Type B pancreatic cell (in vitro differentiated cells): ENCODE results near the gene HMOX1. TPM values are rescaled to one million over a fixed set of nuclear protein-coding genes. Genes with fewer than 3 reads are reported as not detected.

Experiments
- DNase-seq: peaks from one replicate; pipeline ENCODE4 v3.0.0; 2021; ENCODE audit warnings: mixed read lengths; ENCODE audit not compliant: unreplicated experiment; ENCODE audit errors: extremely low spot score
- H3K27ac Mint-ChIP-seq: 2 replicates; pipeline ENCODE4 v1.8.0; 2021; ENCODE audit warnings: mild to moderate bottlenecking, mixed read lengths
- H3K27me3 Mint-ChIP-seq: 2 replicates; pipeline ENCODE4 v1.8.0; 2021; ENCODE audit warnings: mixed read lengths
- H3K36me3 Mint-ChIP-seq: 2 replicates; pipeline ENCODE4 v1.8.0; 2021; ENCODE audit warnings: mixed read lengths
- H3K4me1 Mint-ChIP-seq: one replicate; pipeline ENCODE4 v1.8.0; 2021; ENCODE audit warnings: mixed read lengths; ENCODE audit not compliant: unreplicated experiment
- H3K4me3 Mint-ChIP-seq: 2 replicates; pipeline ENCODE4 v1.8.0; 2021; ENCODE audit warnings: mild to moderate bottlenecking, mixed read lengths
- H3K9me3 Mint-ChIP-seq: 2 replicates; pipeline ENCODE4 v1.8.0; 2021; ENCODE audit warnings: mixed read lengths
- total RNA-seq: library from RNA; stranded (reverse); gene quantifications from 2 replicates; pipeline ENCODE4 v1.2.1, GENCODE V29; 2021; ENCODE audit warnings: low replicate concordance
- TF ChIP-seq, protein P1 (sequence below): fragments of 200-600 bp; sonication (generic); conservative IDR thresholded peaks from 2 replicates; pipeline ENCODE4 v1.5.0; 2021; ENCODE audit warnings: antibody characterized with exemption, mild to moderate bottlenecking

HMOX1 gene
- total RNA-seq, 1 donor from 2014 or later = 4.1 TPM

DNA sequence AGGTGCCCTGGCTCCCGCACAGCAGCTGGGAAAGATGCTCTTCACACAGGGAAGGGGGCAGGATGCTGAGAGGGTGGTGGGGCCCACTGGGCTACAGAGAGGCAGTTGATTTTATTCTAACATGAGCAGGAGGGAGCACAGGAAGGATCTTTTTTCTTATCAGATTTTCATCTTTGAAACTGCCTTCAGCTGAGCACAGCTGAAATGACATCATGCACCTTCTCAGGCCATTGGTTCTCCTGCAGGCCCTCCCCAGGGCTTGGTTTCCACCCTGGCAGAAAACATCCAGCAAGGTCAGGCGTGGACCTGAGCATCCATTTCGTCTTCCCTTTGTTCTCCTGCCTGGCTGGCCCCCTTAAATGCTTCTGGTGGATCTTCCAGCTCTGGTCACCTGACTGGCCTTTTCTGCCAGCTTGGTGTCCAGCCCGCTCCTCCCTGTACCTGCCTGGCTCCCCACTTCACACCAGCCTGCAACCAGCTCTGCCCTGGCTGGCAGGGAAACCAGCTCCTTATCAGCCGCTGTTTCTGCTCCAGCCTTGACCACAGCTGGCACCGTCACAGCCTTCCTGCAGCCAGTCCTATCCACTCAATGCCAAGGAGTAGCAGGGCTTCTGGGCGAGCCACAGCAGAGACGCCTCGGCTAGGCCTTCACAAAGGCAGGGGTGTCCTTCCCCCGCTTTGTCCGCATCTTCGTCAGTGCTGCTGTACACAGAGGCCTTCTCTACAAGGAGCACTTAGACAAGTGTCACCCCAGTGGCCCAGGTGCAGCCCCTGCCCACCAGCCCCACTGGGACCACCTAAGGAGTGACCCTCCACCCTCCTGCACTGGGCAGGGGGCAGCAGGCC, 44.7 kb upstream of the HMOX1 start:
- H3K36me3 Mint-ChIP-seq = peaks cover 9% of the 10 kb centered on the region
- TF ChIP-seq, protein P1, sequence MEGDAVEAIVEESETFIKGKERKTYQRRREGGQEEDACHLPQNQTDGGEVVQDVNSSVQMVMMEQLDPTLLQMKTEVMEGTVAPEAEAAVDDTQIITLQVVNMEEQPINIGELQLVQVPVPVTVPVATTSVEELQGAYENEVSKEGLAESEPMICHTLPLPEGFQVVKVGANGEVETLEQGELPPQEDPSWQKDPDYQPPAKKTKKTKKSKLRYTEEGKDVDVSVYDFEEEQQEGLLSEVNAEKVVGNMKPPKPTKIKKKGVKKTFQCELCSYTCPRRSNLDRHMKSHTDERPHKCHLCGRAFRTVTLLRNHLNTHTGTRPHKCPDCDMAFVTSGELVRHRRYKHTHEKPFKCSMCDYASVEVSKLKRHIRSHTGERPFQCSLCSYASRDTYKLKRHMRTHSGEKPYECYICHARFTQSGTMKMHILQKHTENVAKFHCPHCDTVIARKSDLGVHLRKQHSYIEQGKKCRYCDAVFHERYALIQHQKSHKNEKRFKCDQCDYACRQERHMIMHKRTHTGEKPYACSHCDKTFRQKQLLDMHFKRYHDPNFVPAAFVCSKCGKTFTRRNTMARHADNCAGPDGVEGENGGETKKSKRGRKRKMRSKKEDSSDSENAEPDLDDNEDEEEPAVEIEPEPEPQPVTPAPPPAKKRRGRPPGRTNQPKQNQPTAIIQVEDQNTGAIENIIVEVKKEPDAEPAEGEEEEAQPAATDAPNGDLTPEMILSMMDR = no peak
- no peak overlapping the region for H3K4me3 Mint-ChIP-seq
- H3K9me3 Mint-ChIP-seq = no peaks in the 10 kb centered on the region
- peaks cover 5% of the 10 kb centered on the region for H3K4me1 Mint-ChIP-seq
- no peaks in the 10 kb centered on the region for H3K27me3 Mint-ChIP-seq
- DNase-seq = no peak
- no peak overlapping the region for H3K27ac Mint-ChIP-seq

DNA sequence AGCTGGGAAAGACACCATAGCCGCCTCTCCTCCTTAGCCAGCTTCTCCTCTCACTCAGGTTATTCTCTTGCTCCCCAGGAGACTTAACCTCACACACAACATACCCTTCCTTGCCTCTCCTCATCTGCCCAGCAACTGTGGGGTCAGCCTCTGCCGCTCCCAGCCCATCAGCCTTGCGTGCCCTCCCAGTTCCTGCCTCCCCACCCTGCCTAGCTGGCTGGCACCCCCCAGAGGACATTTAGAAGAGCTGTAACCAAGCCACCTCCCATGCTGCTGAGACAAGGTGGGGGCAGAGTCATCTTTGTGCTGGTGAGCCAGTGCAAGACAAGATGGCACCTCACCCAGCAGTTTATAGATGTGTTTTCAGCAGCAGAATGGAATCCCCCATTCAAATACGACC, 43.0 kb upstream of the HMOX1 start:
- TF ChIP-seq, protein P1 = no peak

DNA sequence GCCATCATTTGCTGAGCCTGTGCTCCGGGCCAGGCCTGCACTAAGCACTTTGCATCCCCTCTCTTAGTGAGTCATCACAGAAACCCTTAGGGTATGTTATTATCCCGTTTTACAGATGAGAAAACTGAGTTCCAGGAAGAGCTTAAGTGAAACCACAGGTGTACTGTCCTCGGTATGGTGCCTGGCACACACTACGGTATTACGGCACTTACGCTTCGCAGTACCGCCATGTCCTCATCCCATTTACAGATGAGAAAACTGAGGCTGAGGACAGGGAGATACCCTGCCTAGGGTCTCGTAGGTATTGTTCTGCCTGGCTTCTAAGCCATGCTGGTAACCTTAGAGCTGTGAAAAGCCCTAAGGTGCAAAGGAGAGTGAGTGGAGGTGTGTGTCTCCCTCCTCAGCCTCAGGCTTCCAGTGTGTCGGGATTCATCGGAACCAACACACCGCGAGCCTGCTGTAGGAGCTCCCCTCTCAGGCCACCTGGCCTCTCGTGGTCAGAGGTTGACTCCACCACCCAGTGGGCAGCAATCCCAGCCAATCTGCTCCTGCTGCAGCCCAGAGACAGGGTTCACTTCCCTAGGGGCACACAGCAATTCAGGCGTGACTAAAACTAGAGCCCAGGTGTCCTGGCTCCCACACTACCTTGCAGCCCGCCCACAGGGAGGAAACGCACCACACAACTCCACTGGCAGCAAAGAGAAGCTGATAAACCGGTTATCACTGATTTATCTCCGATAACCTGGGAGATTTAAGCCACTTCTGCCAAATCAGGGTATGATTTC, 39.6 kb upstream of the HMOX1 start:
- H3K9me3 Mint-ChIP-seq = no peaks in the 10 kb centered on the region

More for the DNA sequence above, 43.0 kb upstream of the HMOX1 start:
- Mint-ChIP-seq H3K36me3 (peaks cover 9% of the 10 kb centered on the region), H3K9me3 (no peaks in the 10 kb centered on the region), H3K27me3 (no peaks in the 10 kb centered on the region), H3K27ac (no peak overlapping the region), H3K4me3 (no peak overlapping the region), H3K4me1 (peaks cover 5% of the 10 kb centered on the region)
- no peak for DNase-seq

DNA sequence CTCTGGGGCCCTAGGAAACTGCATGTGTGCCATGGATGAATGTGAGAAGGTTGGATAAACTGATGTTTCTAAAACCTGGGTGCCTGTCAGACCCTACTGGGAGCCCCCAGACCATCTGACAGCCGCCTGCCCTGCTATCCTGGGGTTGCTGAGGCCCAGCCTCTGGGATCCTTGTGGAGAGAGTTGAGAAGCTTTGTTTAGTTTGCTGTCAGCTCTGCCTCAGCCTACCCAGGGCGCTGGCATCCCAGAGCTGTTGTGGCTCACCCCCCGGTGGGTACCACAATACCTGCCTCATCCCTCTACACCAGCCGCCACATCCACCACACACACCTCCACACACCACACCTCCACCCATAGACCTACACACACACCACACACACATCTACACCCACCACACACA, 38.5 kb upstream of the HMOX1 start:
- peaks cover 9% of the 10 kb centered on the region for H3K36me3 Mint-ChIP-seq

More for the DNA sequence above, 39.6 kb upstream of the HMOX1 start:
- no peak for DNase-seq
- H3K27me3 Mint-ChIP-seq = no peaks in the 10 kb centered on the region
- H3K4me1 Mint-ChIP-seq = no peaks in the 10 kb centered on the region
- peaks cover 9% of the 10 kb centered on the region for H3K36me3 Mint-ChIP-seq
- no peak overlapping the region for H3K27ac Mint-ChIP-seq
- no peak overlapping the region for H3K4me3 Mint-ChIP-seq
- TF ChIP-seq, protein P1 = no peak

More for the DNA sequence above, 38.5 kb upstream of the HMOX1 start:
- Mint-ChIP-seq H3K27ac (no peak overlapping the region), H3K27me3 (no peaks in the 10 kb centered on the region), H3K9me3 (no peaks in the 10 kb centered on the region), H3K4me1 (no peaks in the 10 kb centered on the region), H3K4me3 (no peak overlapping the region)
- no peak for DNase-seq
- TF ChIP-seq, protein P1 = no peak
